SU-DHL-6 (cell line): ENCODE data around the gene CCDC9.

Experiments
- CTCF ChIP-seq: fragments of 200-600 bp; sonication (generic); IDR thresholded peaks from one replicate; pipeline ENCODE4 v1.5.1; 2017; ENCODE audit warnings: antibody characterized with exemption, mild to moderate bottlenecking, low read length, moderate library complexity; ENCODE audit not compliant: insufficient read depth, poor library complexity, severe bottlenecking
- EZH2phosphoT487 ChIP-seq: fragments of 200-600 bp; sonication (generic), shearing (Covaris generic); conservative IDR thresholded peaks from 2 replicates; pipeline ENCODE4 v1.6.1; 2018; ENCODE audit warnings: mild to moderate bottlenecking, antibody characterized with exemption, low read length, moderate library complexity, mixed read lengths

DNA sequence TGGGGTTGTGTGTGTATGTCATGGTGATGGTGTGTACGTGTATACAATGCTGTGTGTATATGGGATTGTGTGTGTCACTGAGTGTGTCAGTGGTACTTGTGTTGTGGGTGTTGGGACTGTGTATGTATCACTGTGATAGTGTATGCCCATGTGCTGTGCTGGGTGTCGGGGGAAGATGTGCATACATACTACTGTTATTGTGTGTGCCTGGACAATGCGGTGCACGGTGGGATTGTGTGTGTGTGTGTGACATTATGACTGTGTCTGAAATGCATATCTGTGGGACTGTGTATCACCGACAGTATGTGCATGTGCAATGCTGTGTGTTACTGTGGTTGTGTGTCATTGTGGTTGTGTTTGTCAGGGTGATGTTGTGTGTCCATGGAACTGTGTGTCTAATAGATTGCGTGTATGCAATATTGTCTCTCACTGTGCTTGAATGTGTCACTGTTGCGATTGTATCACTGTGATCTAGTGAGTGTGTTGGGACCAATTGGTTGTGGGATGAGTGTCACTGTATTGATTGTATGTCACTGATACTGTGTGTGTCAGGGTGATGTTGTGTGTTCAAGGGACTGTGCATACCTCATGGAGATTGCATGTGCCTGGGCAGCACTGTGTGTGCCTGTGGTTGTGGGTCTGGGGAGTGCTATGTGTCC, 14.3 kb upstream of the CCDC9 start:
- TF ChIP-seq CTCF = no peak
- TF ChIP-seq EZH2phosphoT487 = no peak
